Body of pancreas (tissue), 4 donors: ENCODE results near the gene OOSP4B.

ENCODE experiments used
- CTCF ChIP-seq, 7 experiments: fragments of 450-650 bp in 4 of 7; fragments of 200-600 bp in 3 of 7; sonication (generic) in 3 of 7; IDR thresholded peaks; one replicate each; pipeline ENCODE4 v1.5.1; 2016 to 2019; ENCODE audit warnings: antibody characterized with exemption in 7 of 7
- POLR2A ChIP-seq, 3 donors: fragments of 450-650 bp; IDR thresholded peaks; one replicate each; pipeline ENCODE4 v1.6.1; 2016; ENCODE audit warnings: antibody characterized with exemption in 3 of 3, mild to moderate bottlenecking in 2 of 3

- TF ChIP-seq CTCF (IDR thresholded peaks at IDR 0.05): no peak
- TF ChIP-seq POLR2A (IDR thresholded peaks at IDR 0.05): no peak
Measured at GRCh38 chr11:59968395-59968783, 48.6 kb upstream of the OOSP4B start.
